Measurements from ENCODE around the gene FANK1.
A peak's percentile ranks its signal among the peaks of the same experiment; 100 is the strongest.
"Not testable (repeated sequence)": the region's sequence is repeated elsewhere in the genome, so short reads cannot be mapped to it uniquely, and the experiment has no call there.

Gene FANK1
- total RNA-seq, result 0 to 2.0 (median 0.32) reads per million in 17 experiments

DNA sequence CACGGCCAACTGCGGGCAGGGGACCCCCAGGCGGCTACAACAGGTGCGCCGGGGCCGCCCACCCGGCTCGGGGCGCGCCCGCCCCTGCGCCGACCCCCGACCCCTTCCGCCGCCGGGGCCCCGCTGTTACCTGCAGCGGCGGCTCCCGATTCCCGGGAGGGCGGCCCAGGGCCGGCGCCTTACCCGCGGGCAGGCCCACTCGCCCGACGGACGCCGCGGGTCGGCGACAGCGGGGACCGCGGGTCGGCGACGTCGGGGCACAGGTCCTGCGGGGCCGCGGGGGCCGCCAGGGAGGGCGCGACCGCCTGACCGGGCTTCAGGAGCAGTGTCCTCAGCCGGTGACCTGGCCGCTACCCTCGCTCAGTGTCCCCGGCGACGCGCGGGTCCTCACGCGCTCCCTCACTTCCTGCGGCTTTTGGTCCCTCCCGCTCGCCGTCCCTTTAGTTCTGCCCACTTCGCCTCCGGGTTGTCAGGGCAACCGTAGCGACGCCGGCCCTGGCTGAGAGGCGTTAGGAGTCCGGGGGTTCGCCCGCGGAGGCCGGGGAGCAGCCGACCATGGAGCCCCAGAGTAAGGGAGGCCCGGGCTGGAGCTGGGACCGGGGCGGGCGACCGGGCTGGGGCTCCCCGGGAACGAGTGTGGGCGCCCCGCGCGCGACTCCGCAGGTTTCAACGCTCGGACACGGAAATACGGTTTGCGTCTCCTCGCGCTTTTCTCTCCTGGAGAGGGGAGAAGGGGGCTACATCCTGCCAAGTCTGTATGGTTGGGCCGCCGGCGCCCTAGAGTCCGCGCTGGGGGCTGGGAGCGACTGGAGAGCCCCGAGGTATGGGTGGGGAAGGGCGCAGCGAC, at the start of gene FANK1:
Gene FANK1, plus strand, starts transcription at position 477 of the 847 bp plus-strand sequence. Its CDS starts 79 bp downstream, at position 556.
- DNase-seq, result peak; percentile 91 to 96 (median 92)

GRCh38 chr10:125846894-125847293, 49.5 kb upstream of the FANK1 start:
- DNase-seq, result no peak

GRCh38 chr10:125848371-125848770, 48.0 kb upstream of the FANK1 start:
- no peak for DNase-seq

DNA sequence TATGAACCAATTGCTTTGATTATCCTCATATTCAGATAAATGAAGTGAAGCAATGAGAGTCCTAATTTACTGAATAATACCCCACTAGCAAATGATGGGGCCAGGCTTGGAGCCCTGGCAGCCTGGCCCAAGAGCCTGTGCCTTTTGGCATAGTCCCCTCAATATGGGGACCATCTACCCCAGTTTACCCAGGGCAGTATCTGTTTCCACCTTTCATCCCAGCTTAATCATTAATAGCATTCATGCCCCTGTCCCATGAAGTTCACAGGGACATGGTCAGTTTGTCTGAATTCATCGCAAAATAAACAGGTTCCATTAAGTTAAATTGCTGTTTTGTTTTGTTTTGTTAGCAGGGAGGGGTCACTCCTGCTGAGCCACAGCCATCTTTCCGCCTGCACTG, 47.5 kb upstream of the FANK1 start:
- DNase-seq, result no peak

- no peak for DNase-seq
Measured at GRCh38 chr10:125849448-125849847, 46.9 kb upstream of the FANK1 start.

DNA sequence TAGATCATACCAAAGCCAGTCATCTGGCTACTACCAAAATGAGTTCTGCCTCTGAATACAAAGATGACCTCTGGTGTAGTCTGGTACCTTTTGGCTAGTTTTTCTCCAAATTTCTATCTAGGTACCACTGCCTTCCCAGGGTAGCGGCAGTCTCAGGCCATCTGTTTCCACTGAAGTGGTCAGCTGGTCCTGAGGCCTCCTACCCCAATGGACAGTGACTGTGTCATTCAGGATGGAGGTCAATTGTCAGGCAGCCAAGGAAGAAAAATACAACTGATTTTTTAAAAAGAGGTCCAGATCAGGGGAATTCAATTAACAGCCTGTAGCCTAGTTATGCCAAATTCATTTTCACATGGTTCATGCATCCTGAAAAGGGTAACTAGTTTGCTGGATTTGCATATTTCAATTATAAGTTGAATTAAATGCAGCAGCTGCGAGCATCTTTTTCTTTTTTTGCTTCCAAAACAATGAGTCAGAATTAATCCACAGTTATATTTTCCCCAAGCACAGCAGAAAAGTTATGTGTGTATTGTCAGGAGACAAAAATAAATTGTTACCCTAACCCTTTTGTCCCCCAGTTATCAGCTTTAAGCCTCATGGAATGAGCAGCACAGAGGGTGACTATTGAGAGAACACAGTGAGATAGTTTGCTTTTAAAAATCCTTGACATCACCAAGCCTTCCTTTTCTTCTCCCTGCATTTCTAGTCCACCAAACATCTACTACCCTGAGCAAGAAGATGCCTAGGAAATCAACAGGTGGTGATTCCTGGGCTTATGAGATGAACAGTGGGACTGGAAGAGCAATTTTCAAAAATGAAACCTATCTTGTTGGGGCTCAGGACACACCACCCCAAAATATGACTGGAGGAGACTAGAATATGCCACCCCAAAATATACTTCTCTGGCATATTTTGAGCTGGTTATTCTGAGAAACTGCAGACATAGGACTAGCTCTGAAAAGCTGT, 45.3 kb upstream of the FANK1 start:
- no peak for DNase-seq

DNA sequence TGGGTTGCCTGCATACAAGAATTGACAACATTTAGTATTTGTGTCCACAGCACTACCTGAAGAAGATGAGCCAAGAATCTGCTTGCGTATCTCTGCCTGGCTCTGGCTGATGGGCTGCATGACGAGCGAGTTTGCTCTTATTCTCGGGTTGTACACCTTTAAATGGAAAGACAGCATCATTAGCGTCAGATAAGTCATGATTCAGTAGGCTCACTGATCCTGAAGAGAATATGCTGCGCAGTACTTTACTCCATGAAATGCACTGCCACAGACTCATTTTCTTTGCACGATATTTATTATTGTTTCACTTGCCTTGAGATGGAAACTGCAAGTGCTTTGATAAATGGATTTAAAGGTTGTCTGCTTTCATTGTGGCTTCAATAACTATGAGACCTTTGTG, 43.9 kb upstream of the FANK1 start:
- no peak for DNase-seq

- no peak for DNase-seq
Measured at GRCh38 chr10:125857185-125857760, 39.1 kb upstream of the FANK1 start.

DNA sequence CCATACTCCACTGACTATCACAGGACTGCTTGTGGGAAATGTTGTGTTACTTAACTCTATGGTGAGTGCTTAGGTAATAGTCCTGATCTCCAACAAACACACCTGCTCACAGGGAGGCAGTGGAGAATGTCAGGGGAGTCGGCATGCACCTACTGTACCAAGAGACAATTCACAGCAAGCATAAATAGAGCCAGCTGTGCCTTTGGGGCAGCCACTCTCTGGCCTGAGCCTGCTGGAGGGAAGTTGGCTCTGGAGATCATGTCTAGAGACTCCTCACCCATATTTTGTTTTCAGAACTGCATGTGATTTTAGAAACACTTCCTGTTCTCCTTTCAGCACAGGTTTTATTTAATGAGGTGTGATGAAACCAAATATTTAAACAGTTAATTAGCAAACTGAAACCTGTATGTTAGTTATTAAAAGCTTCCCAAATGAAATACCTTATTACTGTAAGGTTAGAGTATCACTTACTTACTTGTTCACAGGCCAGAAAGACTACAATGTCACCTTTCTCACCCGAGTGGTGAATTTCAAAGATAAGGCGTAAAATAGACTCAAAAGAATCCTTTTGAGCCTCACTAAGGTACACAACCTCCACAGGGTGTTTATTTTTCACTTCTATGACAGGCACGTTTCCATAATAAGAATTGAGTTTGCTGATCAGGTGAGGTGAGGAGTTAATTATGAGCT, 37.1 kb upstream of the FANK1 start:
- DNase-seq, result peak in 3 of 4 experiments; percentile 6 to 20 (median 11)

- DNase-seq, result no peak
Measured at GRCh38 chr10:125865120-125865519, 31.2 kb upstream of the FANK1 start.

DNA sequence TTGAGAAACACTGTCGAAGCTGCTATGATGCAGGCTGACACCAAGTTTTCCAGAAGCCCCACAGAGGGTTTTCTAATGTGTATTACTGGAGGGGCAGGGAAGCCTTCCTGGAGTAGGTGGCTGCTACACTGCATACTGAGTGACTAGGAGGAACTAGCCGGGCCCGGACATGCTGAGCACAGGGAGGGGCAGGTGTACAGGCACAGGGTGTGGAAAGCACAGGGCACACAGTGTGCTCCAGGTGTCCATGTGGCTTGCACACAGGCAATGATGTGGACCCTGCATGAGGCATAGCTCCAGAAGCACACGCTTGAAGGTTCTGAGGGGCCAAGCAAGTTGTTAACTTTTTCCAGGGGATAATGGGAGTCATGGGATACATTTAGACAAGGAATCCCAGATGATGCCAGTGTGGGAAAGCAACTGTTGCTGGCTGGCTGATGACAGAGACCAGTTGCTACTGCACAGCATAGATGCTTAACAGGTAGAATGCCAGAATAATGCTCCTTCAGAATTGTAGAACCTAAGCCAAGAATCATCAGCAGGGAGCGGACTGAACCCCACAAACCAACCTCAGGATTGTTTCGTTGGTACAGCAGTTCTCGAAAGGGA, 29.8 kb upstream of the FANK1 start:
- no peak for DNase-seq

GRCh38 chr10:125868372-125868975, 27.9 kb upstream of the FANK1 start:
- DNase-seq, result peak; percentile 10 to 49 (median 42)

DNA sequence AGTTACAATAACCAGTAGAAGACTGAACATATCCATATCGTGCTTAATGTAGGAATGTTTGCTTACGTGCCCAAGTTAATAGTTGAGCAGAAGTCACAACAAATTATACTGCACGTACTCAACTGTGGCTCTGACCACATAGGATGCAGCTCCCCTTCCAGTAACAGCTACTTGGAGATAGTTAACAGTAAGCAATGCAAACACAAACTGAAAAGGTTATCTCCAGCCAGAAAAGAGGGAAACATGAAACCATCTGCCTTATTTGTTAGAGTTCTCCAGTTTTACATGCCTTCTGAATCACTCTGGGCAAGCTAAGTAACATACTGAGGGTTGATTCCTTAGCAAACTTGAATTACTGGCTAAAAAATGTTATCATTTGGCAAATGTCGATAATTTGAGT, 25.0 kb upstream of the FANK1 start:
- no peak for DNase-seq

- DNase-seq, result no peak
Measured at GRCh38 chr10:125878957-125879835, 17.2 kb upstream of the FANK1 start.

- DNase-seq, result no peak
Measured at GRCh38 chr10:125880719-125881118, 15.6 kb upstream of the FANK1 start.

- no peak for DNase-seq
Measured at GRCh38 chr10:125881192-125881591, 15.2 kb upstream of the FANK1 start, which contains the start of gene DHX32. TSS of gene DHX32 (minus strand) at chr10:125881292. CDS start at chr10:125880824, 468 bp downstream.

GRCh38 chr10:125882596-125882995, 13.8 kb upstream of the FANK1 start:
- no peak for DNase-seq

- no peak for DNase-seq
Measured at GRCh38 chr10:125883211-125883610, 13.2 kb upstream of the FANK1 start.

- DNase-seq, result no peak
Measured at GRCh38 chr10:125886914-125887512, 9.4 kb upstream of the FANK1 start.

- not testable (repeated sequence) for DNase-seq
Measured at GRCh38 chr10:125889441-125889840, 6.9 kb upstream of the FANK1 start.

Data from suppressor macrophage (primary cell).